Fibroblast of upper back skin (primary cell): ENCODE data around the gene BTBD18.
"Not testable (repeated sequence)": the region's sequence is repeated elsewhere in the genome, so short reads cannot be mapped to it uniquely, and the experiment has no call there.

Source experiments
- DNase-seq: peaks from one replicate; pipeline ENCODE4 v3.0.0-alpha.2; 2013

The BTBD18 gene

DNA sequence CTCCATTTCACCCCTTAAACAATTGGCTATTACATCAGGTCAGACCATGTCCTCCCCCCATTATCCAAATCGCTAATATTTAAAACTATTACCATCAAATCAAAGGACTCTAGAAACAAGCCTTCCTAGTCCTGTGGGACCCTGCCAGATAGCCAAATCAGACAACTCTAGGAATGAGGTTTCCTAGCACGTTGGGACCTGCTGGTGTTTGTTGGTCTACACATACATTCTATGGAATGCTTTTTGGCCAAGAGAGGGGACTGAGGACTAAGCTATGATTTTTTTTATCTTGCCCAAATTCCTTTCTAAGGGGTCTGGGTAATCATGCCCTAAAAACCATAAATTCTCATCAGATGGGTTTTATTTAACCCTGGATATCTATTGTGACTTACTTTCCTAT, 24.4 kb downstream of the BTBD18 start:
- no peak for DNase-seq

- DNase-seq, result not testable (repeated sequence)
These were observed 34.9 kb downstream of the BTBD18 start for GRCh38 chr11:57716726-57717125.

GRCh38 chr11:57713835-57714234, 37.8 kb downstream of the BTBD18 start:
- DNase-seq, result no peak

DNA sequence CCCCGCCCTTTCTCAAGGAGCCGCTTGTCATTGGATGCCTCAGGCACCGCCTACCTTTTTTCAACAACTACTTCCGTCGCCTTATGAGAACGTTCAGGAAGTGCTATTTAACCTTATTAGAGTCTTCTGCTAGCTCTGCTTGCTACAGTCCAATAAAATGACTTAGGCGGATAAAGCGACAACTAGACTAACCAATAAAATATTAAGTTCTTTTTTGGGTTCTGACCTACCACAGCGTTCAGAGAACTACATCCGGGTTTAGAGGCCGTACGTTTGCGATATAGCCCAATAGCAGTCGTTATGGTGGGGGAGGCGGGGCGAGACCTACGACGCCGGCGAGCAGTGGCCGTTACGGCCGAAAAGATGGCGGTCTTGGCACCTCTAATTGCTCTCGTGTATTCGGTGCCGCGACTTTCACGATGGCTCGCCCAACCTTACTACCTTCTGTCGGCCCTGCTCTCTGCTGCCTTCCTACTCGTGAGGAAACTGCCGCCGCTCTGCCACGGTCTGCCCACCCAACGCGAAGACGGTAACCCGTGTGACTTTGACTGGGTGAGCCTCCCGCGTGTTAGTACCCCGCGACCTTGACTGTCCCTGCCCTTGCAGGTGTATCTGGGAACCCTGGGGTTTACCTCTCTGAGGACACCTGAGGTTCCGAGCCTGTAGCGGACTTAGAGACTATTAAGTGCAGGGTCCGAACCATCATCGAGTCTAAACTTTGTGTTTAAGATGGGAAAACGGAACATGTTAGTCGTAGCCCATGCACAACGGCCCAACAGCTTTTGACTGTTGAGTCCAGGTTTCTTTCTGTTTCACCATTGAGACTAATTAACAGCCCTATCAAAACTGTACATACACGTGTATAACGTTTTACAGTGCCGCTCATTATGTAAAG, 39.1 kb downstream of the BTBD18 start, which contains the start of gene TMX2:
TMX2 (plus strand) TSS at position 338 of the 895 bp plus-strand sequence; CDS start at position 364, 26 bp downstream.
- peak; percentile 99 for DNase-seq

DNA sequence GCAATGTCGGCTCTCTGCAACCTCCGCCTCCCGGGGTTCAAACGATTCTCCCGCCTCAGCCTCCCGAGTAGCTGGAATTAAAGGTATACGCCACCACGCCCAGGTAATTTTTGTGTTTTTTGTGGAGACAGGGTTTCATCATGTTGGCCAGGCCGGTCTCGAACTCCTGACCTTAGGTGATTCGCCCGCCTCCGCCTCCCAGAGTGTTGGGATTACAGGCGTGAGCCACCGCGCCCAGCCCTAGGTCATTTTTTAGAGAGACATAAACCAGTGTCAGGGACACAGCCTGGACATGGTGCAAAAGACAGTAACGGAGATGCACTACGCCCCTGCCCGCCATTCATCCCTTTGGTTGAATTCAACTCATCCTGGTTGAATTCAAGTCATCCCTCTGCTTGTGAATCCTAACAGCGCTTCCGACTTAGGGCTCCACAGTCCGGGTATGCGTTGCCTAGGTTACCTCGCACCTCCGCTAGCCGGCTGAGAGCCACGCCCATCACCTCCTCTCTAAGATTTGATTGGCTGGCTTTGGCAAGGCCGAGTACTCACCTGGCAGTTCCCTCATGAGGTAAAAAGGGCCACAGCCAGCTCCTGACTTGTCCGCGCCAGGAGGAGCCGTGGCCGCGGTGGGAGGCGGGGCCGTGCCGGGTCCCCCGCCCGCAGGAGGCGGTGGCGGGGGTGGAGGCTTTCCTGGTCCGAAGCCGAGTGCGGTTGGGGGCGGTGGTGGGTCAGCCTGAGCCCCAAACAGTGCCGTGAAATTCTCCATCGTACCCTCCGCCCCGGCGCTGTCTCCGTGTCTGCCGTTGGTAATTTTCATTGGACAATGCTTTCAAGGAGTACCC, 40.0 kb downstream of the BTBD18 start, which contains the start of gene MED19:
MED19 (minus strand) TSS at position 802 of the 842 bp plus-strand sequence; CDS start at position 766, 36 bp downstream.
- DNase-seq, result peak; percentile 59

DNA sequence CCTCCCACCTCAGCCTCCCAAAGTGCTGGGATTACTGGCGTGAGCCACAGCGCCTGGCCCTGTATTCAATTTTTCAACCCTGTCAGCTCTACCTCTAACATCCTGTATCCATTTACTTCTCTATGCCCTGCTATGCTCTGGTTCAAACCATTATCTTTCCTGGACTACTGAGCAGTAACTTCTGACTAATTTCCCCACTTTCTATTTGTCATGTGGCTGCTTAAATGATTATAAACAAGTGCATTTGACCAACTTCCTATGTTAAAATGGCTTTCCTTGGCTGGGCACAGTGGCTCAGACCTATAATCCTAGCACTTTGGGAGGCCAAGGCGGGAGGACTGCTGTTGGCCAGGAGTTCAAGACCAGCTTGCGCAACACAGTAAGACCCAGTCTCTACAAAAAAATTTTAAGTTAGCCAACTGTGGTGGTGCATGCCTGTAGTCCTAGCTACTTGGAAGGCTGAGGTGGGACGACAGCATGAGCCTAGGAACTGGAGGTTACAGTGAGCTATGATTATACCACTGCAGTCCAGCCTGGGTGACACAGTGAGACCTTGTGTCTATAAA, 41.7 kb downstream of the BTBD18 start:
- DNase-seq, result no peak

DNA sequence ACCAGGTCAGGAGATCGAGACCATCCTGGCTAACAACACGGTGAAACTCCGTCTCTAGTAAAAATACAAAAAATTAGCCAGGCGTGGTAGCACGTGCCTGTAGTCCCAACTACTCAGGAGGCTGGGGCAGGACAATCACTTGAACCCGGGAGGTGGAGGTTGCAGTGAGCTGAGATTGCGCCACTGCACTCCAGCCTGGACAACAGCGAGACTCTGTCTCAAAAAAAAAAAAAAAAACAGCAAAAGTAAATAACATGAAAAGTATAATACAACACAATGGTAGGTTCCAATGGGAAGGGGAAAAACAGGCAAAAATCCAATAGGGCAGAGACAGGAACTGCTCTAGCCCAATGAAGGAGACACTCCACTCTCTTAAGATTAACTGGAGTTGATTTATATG, 46.2 kb downstream of the BTBD18 start:
- DNase-seq, result not testable (repeated sequence)

DNA sequence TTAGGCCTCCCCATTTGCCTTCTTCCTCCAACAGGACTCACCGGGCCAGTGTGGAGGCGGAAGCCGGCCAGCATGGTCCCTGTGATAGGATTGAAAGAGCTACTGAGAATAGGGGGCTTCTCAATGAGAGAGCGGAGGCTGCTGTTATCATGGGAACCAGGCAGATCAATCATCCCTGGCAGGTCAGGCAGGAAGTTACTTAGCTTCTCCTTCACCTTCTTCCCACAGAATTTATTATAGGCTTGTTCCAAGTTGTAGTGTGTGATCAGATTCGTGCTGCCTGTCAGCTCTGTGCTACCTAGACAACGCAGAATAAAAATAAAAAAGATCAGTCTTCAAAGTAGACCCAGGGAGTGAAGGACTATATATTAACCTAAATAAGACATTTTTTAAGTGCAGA, 46.7 kb downstream of the BTBD18 start:
- DNase-seq, result no peak

DNA sequence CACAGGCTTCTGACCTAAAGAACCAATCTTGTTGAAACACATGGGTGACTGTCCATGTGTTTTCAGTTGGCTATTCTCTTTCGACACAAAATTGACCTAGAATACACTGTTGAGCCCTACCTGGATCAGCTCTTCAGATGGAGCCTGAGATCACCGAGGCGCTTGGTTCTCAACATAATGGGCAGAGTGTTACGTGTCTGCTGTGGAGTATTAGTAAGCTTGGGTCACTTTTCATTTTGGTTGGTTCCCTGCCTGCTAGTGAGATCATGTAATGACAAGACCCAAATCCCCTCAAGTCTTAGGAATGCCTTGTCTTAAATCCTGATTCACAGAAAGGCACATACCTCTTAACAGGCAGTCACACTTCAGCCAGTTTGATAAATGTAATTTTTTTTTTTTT, 48.3 kb downstream of the BTBD18 start:
- DNase-seq, result no peak

DNA sequence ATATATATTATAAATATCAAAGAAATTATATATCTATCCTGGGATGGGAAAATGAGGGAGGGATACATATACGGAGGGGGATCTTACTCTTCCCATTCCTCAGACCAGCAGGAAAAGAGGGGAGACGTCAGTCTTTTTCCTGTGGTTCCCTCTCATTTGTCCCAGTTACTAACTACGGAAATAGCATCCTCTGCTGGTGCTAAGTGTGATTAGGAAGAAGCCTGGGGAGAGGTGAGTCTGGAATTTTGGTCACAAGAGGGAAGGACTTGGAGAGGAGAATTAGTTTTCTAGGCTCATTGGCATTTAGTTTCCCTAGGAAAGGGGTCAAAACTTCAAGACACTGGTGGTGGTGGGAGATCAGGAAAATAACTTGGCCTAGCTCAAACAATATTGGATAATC, 51.2 kb downstream of the BTBD18 start:
- no peak for DNase-seq

DNA sequence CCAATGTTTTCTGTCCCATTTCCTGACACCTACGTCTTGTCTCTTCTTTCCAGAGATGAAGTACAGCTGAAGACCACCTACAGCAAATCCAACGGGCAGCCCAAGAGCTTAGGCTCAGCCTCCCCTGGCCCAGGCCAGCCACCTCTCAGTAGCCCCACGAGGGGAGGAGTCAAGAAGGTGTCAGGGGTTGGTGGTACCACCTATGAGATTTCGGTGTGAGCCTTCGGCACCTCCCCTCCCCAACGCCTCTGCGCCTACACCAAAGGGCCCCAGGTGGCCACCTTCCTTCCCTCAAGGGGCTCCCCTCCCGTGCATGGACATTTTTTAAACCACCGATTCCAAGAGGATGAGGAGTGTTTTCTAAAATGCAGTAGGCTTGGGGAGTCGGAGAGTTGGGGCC, 51.8 kb downstream of the BTBD18 start:
- DNase-seq, result no peak

- no peak for DNase-seq
These were observed 52.7 kb downstream of the BTBD18 start for GRCh38 chr11:57698843-57699365.
